ENCODE data around the gene KSR1. TPM values are rescaled to one million over a fixed set of nuclear protein-coding genes. Genes with fewer than 3 reads are reported as not detected.

Gene KSR1
- total RNA-seq, 2 donors from 2014 or later = 13.9 to 16.5 TPM

DNA sequence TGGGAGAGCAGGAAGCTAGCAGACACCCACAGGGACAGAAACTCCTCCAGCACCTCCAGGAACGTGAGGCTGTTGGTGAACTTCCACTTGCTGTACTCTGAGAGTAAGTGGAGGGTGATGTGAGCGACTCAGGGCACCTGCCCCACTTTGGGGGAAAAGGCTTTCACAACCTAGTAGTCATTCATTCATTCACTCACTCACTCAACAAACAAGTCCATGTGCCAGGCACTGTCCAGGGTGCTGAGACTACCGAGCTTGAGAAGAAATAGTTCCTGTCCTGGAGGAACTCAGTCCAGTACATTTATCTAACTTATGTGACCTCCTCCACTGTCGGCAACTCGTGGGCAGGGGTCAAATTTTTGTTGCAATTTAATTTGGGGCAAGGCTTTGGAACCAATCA lies 201.4 kb downstream of the KSR1 start:
- Histone ChIP-seq H3K4me1 (no peaks in the 10 kb centered on the region), H3K27me3 (no peaks in the 10 kb centered on the region), H3K9ac (ENCODE audit: low read depth in 2 of 2, low read length in 2 of 2) (no peak overlapping the region), H3K27ac (no peak overlapping the region), H3K9me3 (no peaks in the 10 kb centered on the region), H3K4me3 (no peak overlapping the region), H3K36me3 (no peaks in the 10 kb centered on the region)
- DNase-seq = no peak
- TF ChIP-seq CTCF (IDR thresholded peaks at IDR 0.05) = no peak
- intact Hi-C loops (cut with DNase I) = loop anchor here (10.0 kb wide), 1 partner anchor 423 kb away; no protein-coding TSS in a partner anchor

DNA sequence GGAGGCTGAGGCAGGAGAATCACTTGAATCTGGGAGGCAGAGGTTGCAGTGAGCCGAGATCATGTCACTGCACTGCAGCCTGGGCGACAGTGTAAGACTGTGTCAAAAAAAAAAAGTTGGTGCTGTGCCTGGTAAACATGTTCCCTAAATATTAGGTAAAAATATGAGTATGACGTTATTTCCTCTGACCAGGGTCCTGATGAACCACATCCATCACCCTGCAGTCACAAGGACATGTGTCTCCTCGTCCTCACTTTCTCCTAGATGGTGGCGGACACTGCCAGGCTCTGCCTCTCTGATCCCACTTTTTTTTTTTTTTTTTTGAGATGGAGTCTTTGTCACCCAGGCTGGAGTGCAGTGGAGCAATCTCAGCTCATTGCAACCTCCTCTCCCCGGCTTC lies 203.4 kb downstream of the KSR1 start:
- Histone ChIP-seq H3K36me3 (no peaks in the 10 kb centered on the region), H3K27me3 (no peaks in the 10 kb centered on the region), H3K27ac (no peak overlapping the region), H3K4me1 (no peaks in the 10 kb centered on the region), H3K4me3 (no peak overlapping the region), H3K9me3 (no peaks in the 10 kb centered on the region), H3K9ac (ENCODE audit: low read depth in 2 of 2, low read length in 2 of 2) (no peak overlapping the region)
- no peak for TF ChIP-seq CTCF (IDR thresholded peaks at IDR 0.05)
- intact Hi-C loops (cut with DNase I) = loop anchor here (10.0 kb wide), 1 partner anchor 425 kb away; no protein-coding TSS in a partner anchor
- DNase-seq = no peak

GRCh38 chr17:27660436-27660835 lies 204.2 kb downstream of the KSR1 start:
- DNase-seq = no peak
- H3K9me3 ChIP-seq = no peaks in the 10 kb centered on the region

DNA sequence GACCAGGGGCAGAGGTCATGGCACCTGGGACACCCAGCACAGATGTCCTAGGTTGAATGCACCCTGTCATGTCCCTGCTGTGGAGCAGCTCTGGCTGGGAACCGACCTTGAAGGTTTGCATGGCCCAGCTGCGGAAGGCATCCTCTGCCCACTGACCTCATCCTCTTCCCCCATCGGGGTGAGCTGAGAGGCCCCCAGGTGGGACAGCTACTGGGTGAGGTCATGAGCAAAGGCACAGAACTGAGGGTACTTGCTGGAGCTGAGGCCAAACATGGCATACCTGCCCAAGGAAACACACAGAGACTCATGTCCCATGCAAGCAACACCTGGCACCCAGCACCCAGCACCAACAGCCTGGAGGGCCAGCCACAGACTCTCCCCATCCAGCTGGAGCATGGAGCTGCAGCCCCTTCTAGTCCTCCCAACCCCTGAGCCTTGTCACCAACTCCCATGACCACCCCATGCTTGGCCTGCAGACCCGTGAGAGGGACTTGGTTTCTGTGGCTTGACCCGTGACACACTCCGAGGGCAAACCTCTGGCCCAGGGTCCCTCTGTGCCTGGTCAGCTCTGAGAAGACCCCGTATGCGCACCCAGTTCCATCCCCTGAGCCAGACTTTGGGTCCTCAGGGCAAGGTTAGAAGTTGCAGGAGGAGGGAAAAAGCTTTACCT lies 207.8 kb downstream of the KSR1 start:
- TF ChIP-seq CTCF (IDR thresholded peaks at IDR 0.05) = no peak
- intact Hi-C loops (cut with DNase I) = no loop called here
- H3K4me3 ChIP-seq = no peak overlapping the region
- no peak overlapping the region for H3K27ac ChIP-seq
- no peak overlapping the region for H3K9ac ChIP-seq (ENCODE audit: low read depth in 2 of 2, low read length in 2 of 2)
- H3K36me3 ChIP-seq = no peaks in the 10 kb centered on the region
- no peaks in the 10 kb centered on the region for H3K27me3 ChIP-seq
- no peaks in the 10 kb centered on the region for H3K9me3 ChIP-seq
- H3K4me1 ChIP-seq = no peaks in the 10 kb centered on the region
- DNase-seq = no peak

More at GRCh38 chr17:27660436-27660835, 204.2 kb downstream of the KSR1 start:
- Histone ChIP-seq H3K27me3 (no peaks in the 10 kb centered on the region), H3K9ac (ENCODE audit: low read depth in 2 of 2, low read length in 2 of 2) (no peak overlapping the region), H3K27ac (no peak overlapping the region), H3K36me3 (no peaks in the 10 kb centered on the region), H3K4me1 (no peaks in the 10 kb centered on the region), H3K4me3 (no peak overlapping the region)
- TF ChIP-seq CTCF (IDR thresholded peaks at IDR 0.05) = no peak
- intact Hi-C loops (cut with DNase I) = no loop called here

DNA sequence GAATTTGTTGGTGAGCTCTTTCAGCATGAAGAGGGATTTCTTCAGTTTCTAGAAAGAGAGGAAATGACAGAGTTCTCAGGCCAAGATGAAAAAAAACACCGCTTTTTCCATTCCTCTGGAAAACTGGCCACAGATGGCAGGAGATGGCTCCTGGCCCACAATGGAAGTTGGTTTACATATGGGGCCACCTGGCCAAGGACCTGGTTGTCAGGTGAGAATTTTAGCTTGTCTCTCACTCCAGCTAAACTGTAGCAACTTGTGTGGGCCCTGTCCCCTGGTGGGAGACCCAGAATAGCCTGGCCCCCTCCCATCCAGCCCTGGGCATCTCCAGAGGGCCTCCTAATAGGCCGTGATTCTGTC lies 208.3 kb downstream of the KSR1 start:
- Histone ChIP-seq H3K9me3 (no peaks in the 10 kb centered on the region), H3K36me3 (no peaks in the 10 kb centered on the region), H3K9ac (ENCODE audit: low read depth in 2 of 2, low read length in 2 of 2) (no peak overlapping the region), H3K4me1 (no peaks in the 10 kb centered on the region), H3K27ac (no peak overlapping the region), H3K27me3 (no peaks in the 10 kb centered on the region), H3K4me3 (no peak overlapping the region)
- DNase-seq = no peak
- intact Hi-C loops (cut with DNase I) = no loop called here
- no peak for TF ChIP-seq CTCF (IDR thresholded peaks at IDR 0.05)
